Right lung (tissue), 5 donors: ENCODE data around the gene PLXDC1. TPM values are rescaled to one million over a fixed set of nuclear protein-coding genes. Genes with fewer than 3 reads are reported as not detected.

ENCODE experiments used
- DNase-seq, 2 donors: peaks; one replicate each; pipeline ENCODE4 v3.0.0-alpha.2; 2013
- polyA plus RNA-seq, 5 donors: library from polyadenylated mRNA; unstranded; fragments of 120-200 nt; gene quantifications; one replicate each; pipeline versions ENCODE4 v1.2.1 to v1.2.3, GENCODE V29; 2013; ENCODE audit warnings: inconsistent platforms in 1 of 5, low replicate concordance in 1 of 5; ENCODE audit not compliant: insufficient read length in 5 of 5, insufficient read depth in 1 of 5

The PLXDC1 gene
- polyA plus RNA-seq, 5 donors = 5.4 to 8.7 (median 6.1) TPM

DNA sequence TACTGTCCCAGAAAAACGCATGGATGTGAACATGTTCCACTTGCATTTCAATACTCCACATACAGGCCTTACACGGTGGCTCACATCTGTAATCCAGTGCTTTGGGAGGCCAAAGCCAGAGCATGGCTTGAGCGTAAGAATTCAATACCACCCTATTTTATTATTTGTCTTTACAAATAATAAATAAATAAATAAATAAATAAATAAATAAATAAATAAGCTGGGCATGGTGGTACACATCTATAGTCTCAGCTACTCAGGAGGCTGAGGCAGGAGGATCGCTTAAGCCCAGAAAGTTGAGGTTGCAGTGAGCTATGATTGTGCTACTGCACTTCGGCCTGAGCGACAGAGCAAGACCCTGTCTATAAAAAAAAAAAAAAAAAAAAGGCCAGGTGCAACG is 53.9 kb downstream of the PLXDC1 start:
- DNase-seq = no peak

DNA sequence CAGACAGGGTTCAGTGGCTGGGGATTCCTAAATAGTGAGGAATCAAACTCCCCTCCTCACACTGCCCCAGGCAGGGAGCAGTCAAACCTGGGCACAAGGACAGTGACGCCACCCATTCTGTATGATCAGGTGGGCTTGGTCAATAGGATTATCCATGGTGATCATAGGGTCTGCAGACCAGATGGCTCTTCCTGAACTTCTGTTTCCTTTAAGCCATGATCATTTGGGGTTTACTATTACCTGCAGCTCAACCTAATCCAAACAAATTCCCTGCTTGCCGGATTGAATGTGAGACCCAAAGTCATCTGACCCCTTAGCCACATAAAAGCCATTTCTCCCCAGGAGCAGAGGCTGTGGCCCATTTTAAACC is 54.3 kb downstream of the PLXDC1 start:
- no peak for DNase-seq

DNA sequence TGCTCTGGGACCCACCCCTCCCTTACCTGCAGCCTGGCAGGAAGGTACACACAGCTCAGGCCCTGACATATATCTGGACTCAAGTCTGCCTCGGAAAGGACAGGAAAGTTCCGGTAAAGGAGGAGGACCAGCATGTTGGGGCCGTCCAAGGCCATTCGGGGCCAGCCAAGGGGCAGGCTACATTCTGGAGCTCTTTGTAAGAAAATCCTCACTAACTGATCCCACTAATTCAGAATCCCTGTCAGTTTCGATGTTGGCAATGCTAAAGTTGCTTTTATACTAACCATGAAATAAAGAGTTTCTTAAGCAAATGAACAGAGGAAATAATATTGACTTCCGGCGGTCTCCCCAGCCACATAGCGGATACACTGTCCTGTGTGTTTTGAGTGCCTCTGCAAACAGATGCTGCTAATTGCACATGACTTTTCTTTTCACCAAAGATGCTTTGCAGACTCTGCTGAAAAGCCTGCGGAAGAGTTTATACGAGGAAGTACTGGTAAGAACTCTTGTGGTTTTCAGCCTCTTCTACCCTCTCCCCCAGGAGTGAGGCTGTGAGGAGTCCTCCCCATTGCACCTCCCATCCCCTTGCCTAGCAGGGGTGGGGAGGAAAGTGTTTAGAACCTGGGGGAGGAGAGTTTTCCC is 54.8 kb downstream of the PLXDC1 start:
- no peak for DNase-seq

DNA sequence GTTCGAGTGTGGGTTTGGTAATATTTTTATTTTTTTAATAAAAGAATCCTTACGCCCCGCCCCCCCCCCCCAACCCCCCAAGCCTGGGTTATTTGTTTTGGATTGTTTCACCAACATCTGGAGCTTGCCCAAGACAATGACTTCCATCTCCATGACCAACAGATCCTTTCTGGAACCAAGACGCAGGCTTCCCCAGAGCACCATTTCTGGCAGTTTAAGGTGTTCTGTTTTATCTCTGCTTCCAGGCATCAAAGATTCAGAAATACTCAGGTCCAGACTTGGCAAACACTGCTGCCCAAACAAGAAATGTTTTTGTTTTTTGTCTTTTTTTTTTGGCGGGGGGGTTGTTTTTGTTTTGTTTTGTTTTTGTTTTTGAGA is 56.1 kb downstream of the PLXDC1 start:
- DNase-seq = no peak

DNA sequence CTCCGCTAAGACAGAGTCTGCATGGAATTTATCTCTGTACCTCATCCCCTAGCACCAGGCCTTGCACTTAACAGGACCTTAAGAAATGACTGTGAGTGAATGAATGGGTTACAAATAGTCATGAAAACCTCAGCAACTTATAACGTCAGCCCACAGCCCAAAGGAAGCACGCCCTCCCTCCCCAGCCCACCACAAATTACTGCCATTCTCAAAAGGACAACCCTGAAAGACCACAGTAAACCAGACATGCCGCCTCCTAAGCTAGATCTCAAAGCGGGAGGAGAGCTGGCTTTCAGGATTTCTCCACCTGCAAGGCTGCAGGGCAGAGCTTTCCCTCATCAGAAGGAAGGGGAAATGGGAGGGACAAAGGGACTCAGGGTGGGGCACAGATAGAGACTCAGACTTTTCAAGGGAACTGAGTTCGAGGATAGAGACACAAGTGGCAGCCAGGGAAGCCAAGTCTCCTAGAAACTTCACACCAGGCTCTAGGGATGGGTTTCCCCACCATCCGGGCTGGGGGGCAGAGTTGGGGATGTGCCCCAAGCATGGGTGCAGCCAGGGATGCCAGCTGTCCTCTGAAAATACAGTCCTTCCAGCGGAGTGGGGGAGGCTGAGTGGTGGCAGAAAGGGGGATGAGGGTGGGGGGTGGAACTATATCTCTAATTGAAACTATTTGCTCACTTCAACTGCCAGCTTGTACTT is 56.7 kb downstream of the PLXDC1 start:
- DNase-seq = no peak

DNA sequence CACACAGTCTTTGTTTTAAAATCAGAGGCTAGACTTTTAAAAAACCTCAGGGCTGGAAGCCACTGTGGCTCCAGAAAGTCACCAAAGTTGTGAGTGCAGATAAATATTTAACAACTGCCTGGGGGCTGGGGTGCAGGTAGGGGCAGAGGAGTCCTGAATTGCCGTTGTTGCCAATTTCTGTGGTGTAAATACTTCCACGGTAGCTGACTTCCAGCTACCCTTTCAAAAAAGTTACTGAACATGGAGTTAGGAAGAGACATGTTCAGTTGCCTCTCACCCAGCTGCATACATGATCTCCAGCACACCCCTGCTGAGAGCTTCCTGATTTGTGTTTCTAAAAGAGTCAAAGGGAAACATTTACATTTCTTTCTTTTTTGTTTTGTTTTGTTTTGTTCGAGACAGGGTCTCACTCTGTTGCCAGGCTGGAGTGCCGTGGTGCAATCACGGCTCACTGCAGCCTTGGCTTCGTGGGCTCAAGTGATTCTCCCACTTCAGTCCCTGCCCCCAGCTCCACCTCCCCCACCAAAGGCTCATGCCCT is 58.7 kb downstream of the PLXDC1 start:
- DNase-seq = no peak

DNA sequence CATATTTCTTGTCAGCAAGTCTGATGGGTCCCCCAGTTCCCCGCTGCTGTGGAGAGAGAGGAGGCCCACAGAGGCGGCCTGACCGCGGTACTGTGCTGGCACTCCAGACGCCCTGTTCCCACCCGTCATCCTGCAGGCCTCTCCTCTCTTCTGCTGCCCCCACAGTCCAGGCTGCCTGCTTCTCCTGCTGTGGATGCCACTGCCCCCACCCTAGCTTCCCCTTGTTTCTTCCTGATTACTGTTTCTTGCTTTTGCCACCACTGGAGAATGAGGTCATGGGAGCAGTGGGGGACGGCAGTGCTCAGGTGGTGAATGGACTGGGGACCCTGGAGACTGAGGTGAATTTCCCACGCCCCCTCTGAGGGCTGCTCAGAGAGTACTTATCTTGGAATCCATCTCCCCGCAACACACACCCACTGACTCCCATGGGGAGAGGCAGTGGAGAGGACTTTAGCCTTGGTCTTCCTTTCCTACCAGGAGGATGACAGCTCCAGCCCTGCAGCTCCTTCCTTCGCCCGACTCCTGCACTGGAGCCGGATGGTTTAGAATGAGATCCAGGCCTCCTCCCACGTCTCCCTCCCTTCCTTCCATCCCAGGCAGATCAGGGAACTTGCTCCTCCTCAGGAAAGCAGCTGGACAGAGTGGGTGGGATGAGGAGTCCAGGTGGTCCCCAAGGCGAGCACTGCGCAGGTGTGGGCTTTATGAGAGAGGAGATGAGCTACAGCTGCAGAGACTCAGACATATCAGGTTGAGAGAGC is 60.4 kb downstream of the PLXDC1 start:
- DNase-seq = no peak

DNA sequence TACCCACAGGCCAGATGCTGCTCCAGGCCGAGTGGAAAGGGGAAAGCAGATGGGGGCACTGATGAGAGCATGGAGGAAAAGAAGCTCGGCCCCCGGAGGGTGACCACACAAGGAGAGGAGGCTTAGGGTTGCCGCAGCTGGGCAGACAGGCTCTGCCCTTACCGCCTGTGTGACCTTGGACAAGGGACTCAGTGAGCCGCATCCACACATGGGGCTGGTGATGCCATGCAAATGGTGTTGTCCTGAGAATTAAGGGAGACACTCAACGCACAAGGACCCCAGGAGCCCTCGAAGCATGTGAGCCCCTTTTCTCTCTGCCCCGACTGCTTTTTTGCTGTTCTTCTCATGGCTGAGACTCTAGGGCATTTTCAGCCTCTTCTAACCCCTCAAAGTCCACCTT is 61.0 kb downstream of the PLXDC1 start:
- no peak for DNase-seq

DNA sequence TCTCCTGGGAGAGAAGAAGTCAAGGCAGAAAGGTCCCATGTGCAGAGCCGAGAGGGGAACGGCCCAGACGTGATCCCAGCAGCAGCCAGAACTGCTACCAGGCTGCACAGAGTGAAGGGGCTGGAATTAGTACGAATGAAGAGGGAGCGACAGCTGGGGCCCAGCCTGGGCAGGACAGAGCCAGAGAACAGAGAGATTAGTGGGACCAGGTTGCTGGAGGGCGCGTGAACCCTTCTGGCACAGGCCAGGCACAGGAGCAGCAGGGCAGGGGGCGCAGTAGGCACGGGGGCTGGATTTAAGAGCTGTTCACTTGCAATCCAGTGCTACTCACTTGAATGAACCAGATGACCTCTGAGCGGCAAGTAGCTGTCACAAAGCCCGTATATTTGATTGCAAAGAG is 66.9 kb downstream of the PLXDC1 start:
- no peak for DNase-seq

DNA sequence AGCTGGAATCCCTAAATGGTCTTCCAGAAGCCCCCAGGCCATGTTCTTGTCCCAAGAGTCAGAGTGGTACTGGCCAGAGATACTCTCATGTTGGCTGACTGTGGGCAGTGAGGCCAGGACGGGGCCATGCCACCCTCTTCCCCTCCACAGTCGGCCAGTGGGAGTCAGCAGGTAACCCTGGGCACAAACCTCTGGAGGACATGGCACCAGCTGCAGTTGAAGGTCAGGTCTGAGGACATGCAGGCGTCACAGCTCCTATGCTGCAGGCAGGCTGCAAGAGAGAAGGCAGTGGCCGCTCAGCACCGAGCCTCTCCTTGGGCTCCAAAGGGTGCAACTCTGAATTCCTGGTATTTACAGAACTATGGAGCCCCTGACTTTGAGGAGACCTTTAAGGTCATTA is 68.2 kb downstream of the PLXDC1 start:
- DNase-seq = no peak

DNA sequence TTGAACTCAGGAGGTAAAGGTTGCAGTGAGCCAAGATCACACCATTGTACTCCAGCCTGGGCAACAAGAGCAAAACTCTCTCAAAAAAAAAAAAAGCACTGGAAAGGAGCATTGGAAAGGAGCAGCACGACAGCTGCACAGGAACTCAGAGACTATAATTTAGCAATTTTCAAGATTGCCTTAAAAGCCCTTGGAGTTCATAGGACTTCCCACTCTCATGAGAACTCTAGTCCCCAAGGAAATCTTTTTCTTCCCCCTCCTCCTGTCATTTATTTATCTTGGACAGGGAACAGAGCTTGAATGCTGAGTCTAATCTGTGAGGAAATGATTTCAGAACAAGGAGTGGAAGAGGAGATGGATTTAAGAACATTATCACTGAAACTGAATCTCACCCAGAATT is 69.0 kb downstream of the PLXDC1 start:
- DNase-seq = peak in 1 of 2 donors; percentile 28

DNA sequence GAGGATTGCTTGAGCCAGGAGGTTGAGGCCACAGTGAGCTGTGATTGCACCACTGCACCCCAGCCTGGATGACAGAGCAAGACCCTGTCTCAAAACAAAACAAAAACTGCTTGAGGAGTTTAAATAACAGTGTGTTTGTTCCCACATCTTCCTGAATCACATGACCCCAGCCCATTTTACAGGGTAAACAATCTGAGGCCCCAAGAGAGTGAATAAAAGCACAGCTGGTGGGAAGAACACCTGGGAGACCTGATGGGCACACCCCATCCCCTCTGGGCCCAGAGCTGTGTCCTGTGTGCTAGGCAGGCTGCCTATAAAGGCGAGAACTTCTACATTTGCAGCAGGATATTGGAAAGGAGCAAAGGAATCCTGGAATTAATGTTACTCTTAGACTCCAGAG is 69.6 kb downstream of the PLXDC1 start:
- no peak for DNase-seq

DNA sequence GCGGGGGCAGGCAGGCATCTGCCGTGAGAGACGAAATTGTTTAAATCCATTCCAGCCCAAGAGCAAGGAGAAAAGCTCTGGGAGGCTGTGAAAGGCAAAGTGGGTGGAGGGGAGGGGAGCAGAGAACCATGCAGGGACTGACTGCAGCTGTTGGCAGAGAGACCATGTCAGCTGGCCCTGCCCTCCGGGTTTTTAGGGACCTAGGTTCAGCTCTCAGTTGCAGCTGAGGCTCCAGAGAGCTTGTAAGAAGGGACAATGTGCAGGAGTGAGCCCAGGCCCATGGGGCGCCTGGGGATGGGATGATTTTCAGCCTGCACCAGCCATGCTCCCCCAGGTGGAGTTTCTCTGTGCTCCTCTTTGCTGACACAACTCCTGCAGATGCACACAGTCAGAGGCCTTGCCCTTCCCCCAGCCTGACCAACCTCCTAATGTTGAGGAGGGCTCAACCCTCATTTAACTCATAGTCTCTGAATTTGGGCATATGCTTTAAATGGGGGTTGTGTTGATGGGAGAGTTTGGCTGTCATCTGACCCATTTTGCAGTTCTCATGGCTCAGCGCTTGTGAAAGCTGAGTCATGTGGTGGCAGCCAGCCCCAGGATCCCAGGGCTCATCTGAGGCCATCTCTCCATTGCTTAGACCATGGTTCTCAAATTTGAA is 70.9 kb downstream of the PLXDC1 start:
- DNase-seq = no peak

DNA sequence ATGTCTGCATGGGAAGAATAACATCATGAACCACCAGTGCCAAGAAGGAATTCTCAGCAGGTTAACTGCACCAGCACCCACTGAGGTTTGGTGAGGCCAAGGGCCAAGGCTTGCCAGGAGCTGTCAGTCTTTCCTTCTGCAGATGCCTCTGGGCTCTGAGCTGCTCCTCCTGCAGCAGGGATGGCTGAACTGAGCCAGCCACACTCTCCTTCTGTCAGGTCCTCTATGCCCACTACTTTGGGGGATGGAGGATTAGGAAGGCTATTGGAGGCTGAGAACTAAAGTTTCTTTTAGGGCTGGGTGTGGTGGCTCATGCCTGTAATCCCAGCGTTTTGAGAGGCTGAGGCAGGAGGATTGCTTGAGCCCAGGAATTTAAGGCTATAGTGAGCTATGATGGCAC is 71.6 kb downstream of the PLXDC1 start:
- DNase-seq = no peak

DNA sequence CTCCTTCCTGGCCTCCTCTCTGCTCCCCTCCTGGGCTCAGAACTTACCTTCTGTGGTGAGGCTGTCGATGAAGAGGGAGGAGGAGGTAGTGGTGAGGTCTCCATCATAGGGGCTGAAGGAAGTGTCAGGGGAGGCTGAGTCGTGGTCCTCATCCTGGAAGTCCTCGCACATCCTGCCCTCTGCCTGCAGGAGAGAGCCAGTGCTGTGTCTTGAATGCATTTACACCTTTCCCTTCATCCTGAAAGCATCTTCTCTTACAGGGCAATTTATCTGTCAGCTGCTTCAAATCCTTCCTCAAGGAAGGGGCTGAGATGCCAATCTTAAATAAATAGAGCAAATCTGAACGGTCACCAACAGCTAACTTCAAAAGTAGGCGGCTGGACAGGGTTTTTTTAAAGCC is 73.6 kb downstream of the PLXDC1 start:
- no peak for DNase-seq

DNA sequence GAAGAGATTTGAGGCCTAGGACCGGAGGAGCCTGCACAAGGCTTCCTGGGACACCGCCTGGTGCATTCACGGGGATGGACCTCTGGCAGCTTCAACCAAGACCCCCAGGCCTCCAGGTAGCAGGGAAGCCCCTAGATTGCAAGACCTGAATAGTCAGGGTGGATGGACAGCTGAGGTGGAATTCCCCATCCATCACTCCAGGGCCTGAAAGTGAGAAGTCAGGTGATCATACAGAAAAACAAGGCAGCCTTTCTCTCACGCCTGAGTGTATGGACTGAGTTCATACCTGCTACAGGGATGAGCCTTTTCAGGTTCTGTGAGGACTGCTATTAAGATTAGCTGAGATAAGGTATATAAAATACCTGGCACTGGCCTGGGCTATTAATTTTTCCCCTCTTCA is 74.2 kb downstream of the PLXDC1 start:
- DNase-seq = no peak

DNA sequence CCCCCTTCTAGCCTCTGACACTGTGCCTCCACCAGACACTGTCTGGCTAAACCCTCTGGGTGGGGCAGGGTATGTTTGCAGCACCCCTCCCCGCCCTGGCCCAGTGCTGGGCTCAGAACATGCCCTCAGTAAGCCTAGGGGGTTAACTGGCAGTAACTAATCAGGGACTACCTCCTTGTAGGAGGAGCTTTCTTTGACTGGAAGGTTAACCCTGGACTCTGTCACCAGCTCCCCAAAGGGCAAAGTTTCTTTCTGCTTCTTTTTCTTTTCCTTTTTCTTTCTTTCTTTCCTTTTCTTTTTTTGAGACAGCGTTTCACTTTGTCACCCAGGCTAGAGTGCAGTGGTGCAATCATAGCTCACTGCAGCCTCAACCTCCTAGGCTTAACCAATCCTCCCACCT is 76.8 kb downstream of the PLXDC1 start:
- no peak for DNase-seq

DNA sequence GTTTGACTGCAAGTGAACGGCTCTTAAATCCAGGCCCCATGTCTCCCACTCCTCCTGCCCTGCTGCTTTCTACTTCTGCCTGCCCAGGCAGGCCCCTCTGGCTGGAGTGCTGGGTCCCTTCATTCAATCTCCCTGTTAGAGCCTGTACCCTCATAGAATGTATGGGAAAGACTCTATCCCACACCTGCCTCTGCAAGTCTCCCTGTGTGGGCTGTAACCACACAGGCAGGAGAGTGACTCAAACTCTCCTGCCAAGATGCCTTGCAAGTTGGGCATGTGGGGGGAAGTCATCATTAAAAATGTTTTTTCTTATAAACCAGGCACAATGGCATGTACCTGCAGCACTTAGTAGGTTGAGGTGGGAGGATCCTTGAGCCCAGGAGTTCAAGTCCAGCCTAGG is 77.5 kb downstream of the PLXDC1 start:
- no peak for DNase-seq

DNA sequence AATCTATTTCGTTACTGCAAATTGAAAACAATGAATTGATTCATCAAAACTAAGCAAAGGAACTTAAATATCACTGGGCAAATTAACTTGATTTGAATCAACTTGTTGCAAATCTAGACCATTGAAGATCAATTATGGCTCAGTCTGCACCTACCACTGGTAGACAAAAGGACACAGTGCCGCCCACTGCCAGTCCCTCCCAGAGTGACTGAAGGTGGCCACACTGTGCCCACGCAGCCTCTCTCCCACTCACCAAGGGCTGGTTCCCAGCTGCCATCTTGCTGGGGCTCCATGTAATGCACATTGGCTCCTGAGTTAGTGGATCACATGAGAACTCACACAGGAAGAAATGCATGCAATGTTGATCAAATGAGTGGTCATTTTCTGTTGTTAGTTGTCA is 78.1 kb downstream of the PLXDC1 start:
- no peak for DNase-seq

DNA sequence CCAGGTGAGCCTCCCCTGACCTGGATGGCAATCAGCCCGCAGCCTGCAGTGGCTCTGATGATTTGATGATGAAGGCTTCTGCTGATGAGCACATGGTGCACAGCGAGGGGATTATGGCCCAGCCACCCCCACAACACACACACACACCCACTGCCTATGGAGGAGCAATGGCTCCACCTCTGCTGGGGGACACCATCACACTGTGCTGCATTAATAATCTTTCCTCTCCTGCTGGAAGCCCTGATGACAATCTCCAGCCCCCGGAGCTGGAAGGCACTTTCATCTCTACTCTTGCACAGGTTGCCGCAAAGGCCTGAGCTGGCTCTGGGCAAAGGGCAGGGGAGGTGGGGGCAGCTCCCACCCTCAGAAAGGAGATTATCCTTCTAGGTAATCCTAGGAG is 79.9 kb downstream of the PLXDC1 start:
- no peak for DNase-seq

DNA sequence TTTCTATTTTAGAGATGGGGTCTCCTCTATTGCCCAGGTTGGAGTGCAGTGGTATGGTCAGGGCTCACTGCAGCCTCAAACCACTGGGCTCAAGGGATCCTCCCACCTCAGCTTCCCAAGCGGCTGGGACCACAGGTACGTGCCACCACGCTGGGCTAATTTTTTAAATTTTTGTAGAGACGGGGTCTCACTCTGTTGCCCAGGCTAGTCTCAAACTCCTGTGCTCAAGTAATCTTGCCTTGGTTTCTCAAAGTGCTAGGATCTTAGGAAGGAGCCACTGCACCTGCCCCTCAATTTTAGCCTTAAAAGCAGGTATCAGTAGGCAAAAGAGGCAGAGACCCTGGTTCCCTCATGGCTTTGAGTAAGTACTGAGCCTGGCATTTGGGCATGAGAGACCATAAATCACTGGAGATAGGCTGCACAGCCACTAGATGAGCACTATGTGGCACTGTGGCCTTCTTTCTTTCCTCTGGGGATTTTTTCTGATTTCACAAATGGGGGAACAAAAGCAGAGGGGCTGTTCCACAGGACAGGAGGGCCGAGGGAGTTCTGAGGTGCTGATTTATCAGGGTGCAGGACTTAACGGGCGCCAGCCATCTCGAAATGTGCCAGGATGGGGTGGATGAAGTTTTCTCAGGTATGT is 82.2 kb downstream of the PLXDC1 start:
- DNase-seq = peak in 1 of 2 donors; percentile 40

DNA sequence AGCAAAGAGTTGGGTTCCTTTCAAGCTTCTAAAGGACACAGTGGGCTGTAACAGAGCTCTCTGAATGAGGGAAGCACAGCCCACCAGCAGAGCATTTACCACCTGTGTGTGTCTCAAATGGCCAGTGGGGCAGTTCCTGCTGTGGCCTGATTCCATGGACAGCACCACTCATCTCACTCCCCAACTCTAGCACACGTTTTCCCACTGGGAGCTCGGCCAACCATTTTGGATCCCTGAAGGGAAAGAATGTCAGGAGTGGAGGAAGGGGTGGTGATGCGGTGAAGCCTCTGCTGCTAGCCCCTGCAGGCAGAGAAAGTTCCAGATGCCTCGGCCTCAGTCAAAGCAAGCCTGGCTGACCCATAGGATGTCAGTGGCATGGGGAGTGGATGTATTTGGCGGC is 86.6 kb downstream of the PLXDC1 start:
- DNase-seq = no peak
